ENCODE results near the gene TSPEAR. TPM values are rescaled to one million over a fixed set of nuclear protein-coding genes. Genes with fewer than 3 reads are reported as not detected.

Gene TSPEAR
- polyA plus RNA-seq, 1 of the 3 experiments (the other 2 are of a cell fraction): 0.08 TPM

DNA sequence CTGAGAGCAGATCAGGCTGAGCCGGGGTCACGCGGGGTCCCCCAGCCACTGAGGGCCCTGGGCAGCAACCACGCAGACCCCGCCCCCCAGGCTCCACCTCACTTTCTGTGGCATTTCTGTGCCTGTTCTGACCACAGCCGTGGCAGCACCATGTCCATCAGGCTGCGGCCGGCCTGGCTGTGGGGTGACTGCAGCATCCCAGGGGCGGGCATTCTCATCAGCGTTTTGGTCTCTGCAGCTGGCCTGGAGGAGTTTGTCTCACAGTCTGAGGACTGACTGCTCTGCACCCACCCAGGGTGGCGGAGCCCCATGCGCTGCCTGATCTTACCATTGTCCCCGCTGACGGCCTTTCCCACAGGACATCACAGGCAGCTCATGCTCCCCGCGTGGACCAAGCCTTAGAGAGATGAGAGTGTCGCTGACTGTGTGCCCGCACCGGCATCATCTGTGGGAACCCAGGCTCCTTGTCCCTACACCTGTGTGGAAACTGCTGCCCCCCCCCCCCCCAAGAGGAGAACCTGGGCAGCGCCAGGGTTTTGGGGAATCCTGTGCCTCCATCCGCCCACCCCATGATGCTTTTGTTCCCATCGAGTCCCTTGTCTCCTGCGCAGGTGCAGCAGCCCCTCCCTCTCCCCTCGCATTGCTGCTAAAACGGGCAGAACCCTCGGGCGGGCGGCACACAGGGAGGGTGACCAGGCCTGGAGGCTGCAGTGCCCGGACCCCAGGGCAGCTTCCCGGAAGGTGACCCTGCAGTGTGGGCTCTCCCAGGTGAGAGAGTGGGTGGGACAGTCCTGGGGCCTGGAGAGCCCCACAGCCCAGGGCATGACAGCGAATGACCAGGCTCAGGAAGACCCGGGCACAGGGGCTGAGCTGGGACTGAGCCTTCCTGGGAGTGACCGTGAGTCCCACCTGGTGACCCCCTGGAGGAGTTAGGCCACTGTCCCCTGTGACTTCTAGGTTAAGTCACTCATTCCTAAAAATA is 173.2 kb downstream of the TSPEAR start (continued):
- TF ChIP-seq YY1 (IDR thresholded peaks at IDR 0.05; ENCODE audit: low read depth): no peak
- TF ChIP-seq RCOR1 (IDR thresholded peaks at IDR 0.05; ENCODE audit: low read length): no peak

- no peaks in the 10 kb centered on the region for H4K20me1 ChIP-seq (ENCODE audit: insufficient read depth)
- no peak overlapping the region for H3K9ac ChIP-seq
- CTCF ChIA-PET: interaction anchor here (1.3 kb wide), 1 partner anchor 264 kb away, joined by 3 read pairs; no protein-coding TSS in a partner anchor
- H3K9me2 ChIP-seq: no peaks in the 10 kb centered on the region
- WGBS (ENCODE audit: low lambda C conversion rate): 10% methylated on average over 6 of the region's 7 CpGs
- DNase-seq: no peak
- no peaks in the 10 kb centered on the region for H3K9me3 ChIP-seq
- no peak overlapping the region for H3K27ac ChIP-seq (ENCODE audit: low read depth in 2 of 2, low read length in 1 of 2)
- no peak overlapping the region for H3K4me2 ChIP-seq
- no peak overlapping the region for H3K4me3 ChIP-seq (ENCODE audit: low read depth in 2 of 2, low read length in 1 of 2)
- H3K4me1 ChIP-seq (ENCODE audit: control insufficient read depth in 1 of 2, insufficient read depth in 2 of 2, low read depth in 1 of 2, low read length in 1 of 2): no peaks in the 10 kb centered on the region; a peak in 1 of 4 replicates
- H2AFZ ChIP-seq (ENCODE audit: low read depth): no peak overlapping the region
- POLR2A ChIA-PET: interaction anchor here (0.6 kb wide), 1 partner anchor 8 kb away, joined by 5 read pairs; no protein-coding TSS in a partner anchor
- no peaks in the 10 kb centered on the region for H3K79me2 ChIP-seq (ENCODE audit: insufficient read depth)
- peaks cover 33% of the 10 kb centered on the region; the same call in 1 of the 2 replicates for H3K27me3 ChIP-seq (ENCODE audit: insufficient read depth)
- TF ChIP-seq YY1 (IDR thresholded peaks at IDR 0.05; ENCODE audit: low read depth): no peak
- TF ChIP-seq TAF1 (IDR thresholded peaks at IDR 0.05; ENCODE audit: borderline replicate concordance, low read depth, low read length): no peak
- no peak for TF ChIP-seq MAX (IDR thresholded peaks at IDR 0.05; ENCODE audit: low read depth)
- TF ChIP-seq IRF3 (IDR thresholded peaks at IDR 0.05; ENCODE audit: low read depth, low read length): no peak
- no peak for TF ChIP-seq FOXJ3 (CRISPR knock-in tag; IDR thresholded peaks at IDR 0.05)
- TF ChIP-seq USF2 (IDR thresholded peaks at IDR 0.05; ENCODE audit: borderline replicate concordance, low read depth, low read length): no peak
- no peak for TF ChIP-seq NRF1 (IDR thresholded peaks at IDR 0.05; ENCODE audit: low read depth, low read length)
- no peak for TF ChIP-seq NFIC (IDR thresholded peaks at IDR 0.05; ENCODE audit: borderline replicate concordance)
- TF ChIP-seq RXRA (IDR thresholded peaks at IDR 0.05; ENCODE audit: borderline replicate concordance, low read depth): no peak
- TF ChIP-seq MEF2A (IDR thresholded peaks at IDR 0.05; ENCODE audit: borderline replicate concordance, low read depth): no peak
- no peak for TF ChIP-seq GABPA (IDR thresholded peaks at IDR 0.05; ENCODE audit: low read depth)
- no peak for TF ChIP-seq POLR2AphosphoS5 (IDR thresholded peaks at IDR 0.05; ENCODE audit: low read depth, low read length)
- no peak for TF ChIP-seq SMC3 (IDR thresholded peaks at IDR 0.05; ENCODE audit: low read depth, low read length)
- no peak for TF ChIP-seq GATA2 (CRISPR knock-in tag; IDR thresholded peaks at IDR 0.05)
- TF ChIP-seq FOSL2 (IDR thresholded peaks at IDR 0.05; ENCODE audit: borderline replicate concordance, low read depth): no peak
- no peak for TF ChIP-seq EP300 (IDR thresholded peaks at IDR 0.05; ENCODE audit: borderline replicate concordance in 1 of 2, low read depth in 1 of 2, low read length in 1 of 2)
- no peak for TF ChIP-seq EZH2phosphoT487 (IDR thresholded peaks at IDR 0.05; ENCODE audit: borderline replicate concordance, low read depth)
- TF ChIP-seq SIN3A (IDR thresholded peaks at IDR 0.05; ENCODE audit: borderline replicate concordance, low read depth, low read length): no peak
- TF ChIP-seq, protein P1, sequence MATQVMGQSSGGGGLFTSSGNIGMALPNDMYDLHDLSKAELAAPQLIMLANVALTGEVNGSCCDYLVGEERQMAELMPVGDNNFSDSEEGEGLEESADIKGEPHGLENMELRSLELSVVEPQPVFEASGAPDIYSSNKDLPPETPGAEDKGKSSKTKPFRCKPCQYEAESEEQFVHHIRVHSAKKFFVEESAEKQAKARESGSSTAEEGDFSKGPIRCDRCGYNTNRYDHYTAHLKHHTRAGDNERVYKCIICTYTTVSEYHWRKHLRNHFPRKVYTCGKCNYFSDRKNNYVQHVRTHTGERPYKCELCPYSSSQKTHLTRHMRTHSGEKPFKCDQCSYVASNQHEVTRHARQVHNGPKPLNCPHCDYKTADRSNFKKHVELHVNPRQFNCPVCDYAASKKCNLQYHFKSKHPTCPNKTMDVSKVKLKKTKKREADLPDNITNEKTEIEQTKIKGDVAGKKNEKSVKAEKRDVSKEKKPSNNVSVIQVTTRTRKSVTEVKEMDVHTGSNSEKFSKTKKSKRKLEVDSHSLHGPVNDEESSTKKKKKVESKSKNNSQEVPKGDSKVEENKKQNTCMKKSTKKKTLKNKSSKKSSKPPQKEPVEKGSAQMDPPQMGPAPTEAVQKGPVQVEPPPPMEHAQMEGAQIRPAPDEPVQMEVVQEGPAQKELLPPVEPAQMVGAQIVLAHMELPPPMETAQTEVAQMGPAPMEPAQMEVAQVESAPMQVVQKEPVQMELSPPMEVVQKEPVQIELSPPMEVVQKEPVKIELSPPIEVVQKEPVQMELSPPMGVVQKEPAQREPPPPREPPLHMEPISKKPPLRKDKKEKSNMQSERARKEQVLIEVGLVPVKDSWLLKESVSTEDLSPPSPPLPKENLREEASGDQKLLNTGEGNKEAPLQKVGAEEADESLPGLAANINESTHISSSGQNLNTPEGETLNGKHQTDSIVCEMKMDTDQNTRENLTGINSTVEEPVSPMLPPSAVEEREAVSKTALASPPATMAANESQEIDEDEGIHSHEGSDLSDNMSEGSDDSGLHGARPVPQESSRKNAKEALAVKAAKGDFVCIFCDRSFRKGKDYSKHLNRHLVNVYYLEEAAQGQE (IDR thresholded peaks at IDR 0.05; ENCODE audit: low read depth, low read length): no peak
- no peaks in the 10 kb centered on the region for H3K36me3 ChIP-seq (replicated peaks in 1 of 2; ENCODE audit: control insufficient read depth in 1 of 2, insufficient read depth in 2 of 2, low read length in 1 of 2)
- no peaks in the 10 kb centered on the region for H3F3A ChIP-seq (replicated peaks; ENCODE audit: insufficient read depth)
Observed at GRCh38 chr21:44535963-44536362, 175.4 kb downstream of the TSPEAR start.

Measured in SK-N-SH (cell line).